WERI-Rb-1 (cell line): ENCODE data around the gene TMEM108.

ENCODE experiments used
- DNase-seq: peaks from one replicate; pipeline ENCODE4 v3.0.0-alpha.2; 2020
- H3K27ac ChIP-seq: fragments of 250-450 bp; sonication (Bioruptor Pico); 2 replicates; pipeline ENCODE4 v1.5.1; 2020; ENCODE audit warnings: mild to moderate bottlenecking, moderate library complexity
- H3K27me3 ChIP-seq: fragments of 250-450 bp; sonication (Bioruptor Pico); 2 replicates; pipeline ENCODE4 v1.5.1; 2021; ENCODE audit warnings: mild to moderate bottlenecking, low read depth, moderate library complexity; ENCODE audit not compliant: insufficient read depth, severe bottlenecking
- H3K36me3 ChIP-seq: fragments of 250-450 bp; sonication (Bioruptor Pico); 2 replicates; pipeline ENCODE4 v1.5.1; 2020; ENCODE audit warnings: mild to moderate bottlenecking, moderate library complexity
- H3K4me3 ChIP-seq: 2 replicates; pipeline ENCODE4 v1.5.1; 2011; ENCODE audit warnings: low read depth, mild to moderate bottlenecking, control low read depth, low read length
- H3K9me3 ChIP-seq: fragments of 250-450 bp; sonication (Bioruptor Pico); 2 replicates; pipeline ENCODE4 v1.5.1; 2021; ENCODE audit warnings: mild to moderate bottlenecking, moderate library complexity; ENCODE audit not compliant: severe bottlenecking
- TF ChIP-seq, protein P1 (sequence below): IDR thresholded peaks from 2 replicates; pipeline ENCODE4 v1.5.1; 2011; ENCODE audit warnings: low read depth, mild to moderate bottlenecking, control low read depth, inconsistent platforms, low read length

Gene TMEM108

DNA sequence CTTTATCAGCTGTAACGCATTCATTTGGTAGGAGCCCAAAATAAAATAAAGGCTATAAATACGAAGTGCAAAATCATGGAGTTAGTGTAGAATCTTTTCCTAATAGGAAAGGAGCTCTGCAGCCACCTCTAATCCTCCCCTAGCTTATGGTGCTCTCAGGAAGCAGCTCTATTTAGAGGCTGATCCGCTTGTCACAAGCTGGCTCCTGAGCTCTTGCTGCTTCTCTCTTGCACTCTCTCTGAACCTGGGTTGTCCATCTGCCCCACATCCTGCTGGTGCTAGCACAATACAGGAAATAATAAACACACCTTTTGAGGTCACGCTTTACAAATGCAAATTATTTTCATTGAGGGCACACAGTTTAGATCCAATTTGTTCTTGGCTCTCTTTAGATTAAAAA lies 324.3 kb downstream of the TMEM108 start:
- Histone ChIP-seq H3K9me3 (no peaks in the 10 kb centered on the region), H3K27me3 (no peaks in the 10 kb centered on the region), H3K4me3 (peak overlapping the region; percentile 25), H3K36me3 (no peaks in the 10 kb centered on the region), H3K27ac (peak overlapping the region; percentile 91)
- peak; percentile 87 for DNase-seq
- TF ChIP-seq, protein P1, sequence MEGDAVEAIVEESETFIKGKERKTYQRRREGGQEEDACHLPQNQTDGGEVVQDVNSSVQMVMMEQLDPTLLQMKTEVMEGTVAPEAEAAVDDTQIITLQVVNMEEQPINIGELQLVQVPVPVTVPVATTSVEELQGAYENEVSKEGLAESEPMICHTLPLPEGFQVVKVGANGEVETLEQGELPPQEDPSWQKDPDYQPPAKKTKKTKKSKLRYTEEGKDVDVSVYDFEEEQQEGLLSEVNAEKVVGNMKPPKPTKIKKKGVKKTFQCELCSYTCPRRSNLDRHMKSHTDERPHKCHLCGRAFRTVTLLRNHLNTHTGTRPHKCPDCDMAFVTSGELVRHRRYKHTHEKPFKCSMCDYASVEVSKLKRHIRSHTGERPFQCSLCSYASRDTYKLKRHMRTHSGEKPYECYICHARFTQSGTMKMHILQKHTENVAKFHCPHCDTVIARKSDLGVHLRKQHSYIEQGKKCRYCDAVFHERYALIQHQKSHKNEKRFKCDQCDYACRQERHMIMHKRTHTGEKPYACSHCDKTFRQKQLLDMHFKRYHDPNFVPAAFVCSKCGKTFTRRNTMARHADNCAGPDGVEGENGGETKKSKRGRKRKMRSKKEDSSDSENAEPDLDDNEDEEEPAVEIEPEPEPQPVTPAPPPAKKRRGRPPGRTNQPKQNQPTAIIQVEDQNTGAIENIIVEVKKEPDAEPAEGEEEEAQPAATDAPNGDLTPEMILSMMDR, result no peak

DNA sequence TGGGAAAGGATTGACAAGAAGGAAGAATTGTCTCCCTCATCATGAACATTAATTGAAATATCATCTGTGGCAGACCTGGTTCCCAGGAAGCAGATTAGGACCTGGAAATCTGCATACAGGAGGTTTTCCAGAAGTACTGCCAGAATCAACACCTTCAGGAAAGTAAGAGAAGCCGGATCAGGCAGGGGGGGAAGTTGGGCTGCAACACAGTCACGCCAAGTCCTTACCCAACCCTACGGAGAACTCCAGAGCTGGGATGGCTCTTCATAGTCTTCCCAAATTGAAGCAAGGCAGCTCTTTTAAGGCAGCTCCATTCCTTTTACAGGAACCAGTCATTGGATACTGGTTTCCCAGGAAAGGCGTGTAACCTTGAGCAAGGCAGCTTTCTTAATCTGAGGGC lies 326.5 kb downstream of the TMEM108 start:
- DNase-seq, result no peak
- no peak overlapping the region for H3K4me3 ChIP-seq
- no peaks in the 10 kb centered on the region for H3K36me3 ChIP-seq
- no peak overlapping the region for H3K27ac ChIP-seq
- no peaks in the 10 kb centered on the region for H3K27me3 ChIP-seq
- TF ChIP-seq, protein P1, result no peak
- no peaks in the 10 kb centered on the region for H3K9me3 ChIP-seq

DNA sequence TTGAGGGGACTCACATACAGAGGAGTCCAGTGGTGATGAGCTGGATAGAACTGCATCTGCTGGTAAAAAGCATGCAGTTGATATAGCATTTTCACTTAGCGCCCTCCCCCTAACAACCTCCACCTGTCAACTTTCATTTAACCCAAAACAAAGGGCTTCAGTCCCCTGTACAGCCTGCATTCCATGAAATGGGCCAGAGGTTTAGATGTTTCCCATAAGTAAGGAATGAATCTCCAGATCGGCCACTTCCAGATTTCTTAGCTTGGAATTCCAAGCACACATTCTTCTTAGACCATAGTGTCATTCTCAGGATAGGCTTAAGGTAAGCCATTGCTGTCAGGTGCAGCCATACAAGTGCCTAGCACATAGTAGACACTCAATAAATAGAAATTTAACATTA lies 328.7 kb downstream of the TMEM108 start:
- no peak overlapping the region for H3K27ac ChIP-seq
- TF ChIP-seq, protein P1, result no peak
- no peak for DNase-seq
- no peaks in the 10 kb centered on the region for H3K9me3 ChIP-seq
- no peak overlapping the region for H3K4me3 ChIP-seq
- no peaks in the 10 kb centered on the region for H3K27me3 ChIP-seq
- no peaks in the 10 kb centered on the region for H3K36me3 ChIP-seq

DNA sequence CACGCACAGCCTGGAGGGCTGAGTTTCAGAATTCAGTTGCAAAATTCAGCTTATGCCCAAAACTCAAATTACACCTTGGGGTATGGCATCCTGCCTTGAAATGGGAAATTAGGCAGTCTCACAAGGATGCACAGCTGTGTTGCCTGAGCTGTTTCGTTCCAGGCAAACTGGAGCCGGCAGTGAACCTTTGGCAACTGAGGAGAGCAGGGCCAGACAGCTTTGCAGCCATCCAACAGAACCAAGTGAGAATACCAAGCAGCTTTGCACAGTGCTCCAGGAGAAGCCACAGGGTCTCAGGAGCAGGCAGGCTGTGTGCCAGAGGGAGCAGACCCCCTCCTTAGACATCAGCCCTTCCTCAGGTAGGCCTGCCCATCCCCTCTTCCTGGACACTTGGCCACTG lies 329.2 kb downstream of the TMEM108 start:
- Histone ChIP-seq H3K9me3 (no peaks in the 10 kb centered on the region), H3K27ac (no peak overlapping the region), H3K4me3 (no peak overlapping the region), H3K27me3 (no peaks in the 10 kb centered on the region), H3K36me3 (no peaks in the 10 kb centered on the region)
- DNase-seq, result no peak
- TF ChIP-seq, protein P1, result no peak

DNA sequence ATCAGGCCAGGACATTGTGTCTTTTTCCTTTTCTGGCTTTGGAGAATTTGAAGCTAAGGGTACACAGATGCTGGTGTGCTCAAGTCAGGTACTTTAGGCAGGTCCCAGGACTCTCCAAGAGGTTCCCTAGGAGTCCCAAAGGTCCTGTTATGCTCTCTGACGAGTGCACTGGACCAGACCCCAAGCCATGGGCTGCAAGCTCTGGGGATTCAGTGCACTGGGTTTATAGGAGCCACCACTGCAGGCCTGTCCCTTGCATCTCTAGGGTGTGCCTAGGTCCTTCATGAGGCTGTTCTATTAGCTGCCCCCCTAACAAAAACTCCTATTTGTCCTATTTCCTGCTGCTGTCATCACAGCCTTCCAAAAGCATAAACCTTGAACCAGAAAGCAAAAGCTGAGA lies 329.8 kb downstream of the TMEM108 start:
- no peak for DNase-seq
- Histone ChIP-seq H3K4me3 (no peak overlapping the region), H3K36me3 (no peaks in the 10 kb centered on the region), H3K27me3 (no peaks in the 10 kb centered on the region), H3K27ac (no peak overlapping the region), H3K9me3 (no peaks in the 10 kb centered on the region)
- TF ChIP-seq, protein P1, result no peak

DNA sequence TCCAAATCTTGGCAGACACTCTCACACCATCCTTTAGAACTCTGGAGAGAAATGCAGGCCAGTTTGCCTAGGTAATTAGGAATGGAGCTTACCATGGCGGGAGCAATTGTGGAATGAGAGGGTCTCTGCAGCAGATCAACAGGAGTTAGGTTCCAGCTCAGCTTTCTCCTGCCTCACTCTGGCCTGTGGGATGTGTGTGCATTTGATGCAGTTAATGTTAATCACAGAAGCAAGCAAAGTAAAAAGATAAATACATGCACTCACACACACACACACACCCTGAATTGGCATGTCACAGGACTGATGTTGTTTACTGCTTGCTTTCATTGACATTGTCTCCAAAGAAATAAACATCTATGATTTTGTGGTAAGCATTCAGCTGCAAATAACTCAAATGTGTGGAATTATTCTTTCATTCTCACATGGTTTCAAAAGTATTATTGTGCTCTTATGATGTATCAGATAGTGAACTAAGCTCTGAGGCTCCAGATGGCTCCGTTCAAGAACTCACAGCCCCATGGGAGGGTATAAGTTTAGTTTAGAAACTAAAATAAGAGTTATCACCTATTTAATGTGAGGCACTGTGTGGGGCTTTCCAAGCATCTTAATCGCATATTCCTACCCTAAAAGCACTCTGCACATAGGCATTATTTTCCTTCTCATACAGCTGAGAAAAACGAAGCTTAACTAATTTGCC lies 330.3 kb downstream of the TMEM108 start:
- no peak overlapping the region for H3K27ac ChIP-seq
- no peak for DNase-seq
- TF ChIP-seq, protein P1, result no peak
- H3K4me3 ChIP-seq, result no peak overlapping the region
- H3K27me3 ChIP-seq, result no peaks in the 10 kb centered on the region
- no peaks in the 10 kb centered on the region for H3K9me3 ChIP-seq
- H3K36me3 ChIP-seq, result no peaks in the 10 kb centered on the region
